HFF-Myc (cell line): ENCODE results near the gene AQP1.

ENCODE experiments used
- DNase-seq: peaks from one replicate; pipeline ENCODE4 v3.0.0-alpha.2; 2011; ENCODE audit warnings: low read depth; ENCODE audit errors: extremely low read depth
- H3K4me3 ChIP-seq: replicated peaks from 2 replicates; pipeline ENCODE4 v1.5.1; 2011; ENCODE audit warnings: low read depth, mild to moderate bottlenecking, control low read depth, low read length
- TF ChIP-seq, protein P1 (sequence below): IDR thresholded peaks from 2 replicates; pipeline ENCODE4 v1.5.1; 2012; ENCODE audit warnings: mild to moderate bottlenecking, low read depth, low read length, control low read depth; ENCODE audit errors: missing control alignments

The AQP1 gene

DNA sequence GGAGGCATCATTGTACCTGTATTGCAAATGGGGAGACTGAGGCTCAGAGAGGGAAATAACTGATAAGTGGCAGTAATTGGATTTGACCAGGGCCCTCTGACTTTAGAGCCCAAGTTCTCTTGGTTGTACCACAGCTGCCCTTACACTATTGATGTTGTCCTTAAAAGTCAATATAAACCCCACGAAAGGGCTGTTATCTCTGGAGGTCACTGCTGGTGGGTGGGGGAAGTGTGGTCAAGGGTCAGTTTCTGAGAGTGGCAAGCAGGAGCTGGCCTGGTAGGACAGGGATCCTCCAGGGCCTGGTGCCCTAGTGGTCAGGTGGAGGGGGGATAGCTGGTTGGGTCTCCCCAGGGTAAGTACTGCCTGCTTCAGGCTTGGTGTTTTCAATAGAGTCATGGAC lies 44.2 kb upstream of the AQP1 start:
- H3K4me3 ChIP-seq: no peak overlapping the region
- TF ChIP-seq, protein P1, sequence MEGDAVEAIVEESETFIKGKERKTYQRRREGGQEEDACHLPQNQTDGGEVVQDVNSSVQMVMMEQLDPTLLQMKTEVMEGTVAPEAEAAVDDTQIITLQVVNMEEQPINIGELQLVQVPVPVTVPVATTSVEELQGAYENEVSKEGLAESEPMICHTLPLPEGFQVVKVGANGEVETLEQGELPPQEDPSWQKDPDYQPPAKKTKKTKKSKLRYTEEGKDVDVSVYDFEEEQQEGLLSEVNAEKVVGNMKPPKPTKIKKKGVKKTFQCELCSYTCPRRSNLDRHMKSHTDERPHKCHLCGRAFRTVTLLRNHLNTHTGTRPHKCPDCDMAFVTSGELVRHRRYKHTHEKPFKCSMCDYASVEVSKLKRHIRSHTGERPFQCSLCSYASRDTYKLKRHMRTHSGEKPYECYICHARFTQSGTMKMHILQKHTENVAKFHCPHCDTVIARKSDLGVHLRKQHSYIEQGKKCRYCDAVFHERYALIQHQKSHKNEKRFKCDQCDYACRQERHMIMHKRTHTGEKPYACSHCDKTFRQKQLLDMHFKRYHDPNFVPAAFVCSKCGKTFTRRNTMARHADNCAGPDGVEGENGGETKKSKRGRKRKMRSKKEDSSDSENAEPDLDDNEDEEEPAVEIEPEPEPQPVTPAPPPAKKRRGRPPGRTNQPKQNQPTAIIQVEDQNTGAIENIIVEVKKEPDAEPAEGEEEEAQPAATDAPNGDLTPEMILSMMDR: no peak
- no peak for DNase-seq

DNA sequence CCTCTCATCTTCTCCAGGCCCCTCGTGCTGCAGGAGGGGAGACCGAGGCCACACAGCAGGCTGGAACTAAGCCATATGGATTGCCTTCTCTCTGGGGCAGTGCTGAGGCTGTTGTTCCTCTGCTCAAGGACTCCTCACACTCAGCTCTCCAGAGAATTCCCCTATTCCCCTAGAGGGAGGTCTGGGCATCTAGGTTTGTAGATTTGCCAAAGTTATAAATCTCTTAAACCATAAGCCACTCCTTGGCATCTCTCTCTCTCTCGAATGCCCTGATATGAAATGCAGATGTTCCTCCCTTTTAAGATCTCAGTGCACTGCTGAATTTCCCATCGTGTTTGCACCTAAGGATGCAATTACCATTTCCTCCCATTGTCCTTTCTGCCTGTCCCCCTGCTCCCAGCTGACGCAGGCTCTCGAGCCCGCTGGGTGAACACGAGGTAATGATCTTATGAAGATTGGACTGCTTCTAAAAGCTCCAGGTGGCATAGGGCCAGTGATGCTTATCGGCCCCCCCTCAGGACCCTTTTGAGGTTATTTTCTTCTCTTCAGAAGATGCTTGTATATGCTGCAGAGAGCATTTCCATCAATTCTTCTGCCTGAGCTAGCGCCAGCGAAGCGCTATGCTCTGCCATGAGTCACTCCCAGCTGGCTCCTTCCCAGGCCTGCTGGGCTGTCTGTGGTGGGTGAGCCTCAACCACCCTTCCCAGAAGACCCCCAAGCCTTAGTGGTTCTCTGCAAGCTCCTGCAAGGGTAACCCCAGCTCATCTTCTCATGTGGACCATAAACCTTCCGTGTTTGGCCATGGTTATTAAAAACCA lies 41.6 kb upstream of the AQP1 start:
- no peak for DNase-seq
- TF ChIP-seq, protein P1: no peak
- no peak overlapping the region for H3K4me3 ChIP-seq

GRCh38 chr7:30870821-30871518 lies 40.7 kb upstream of the AQP1 start:
- no peak for DNase-seq
- no peak overlapping the region for H3K4me3 ChIP-seq
- TF ChIP-seq, protein P1: no peak

DNA sequence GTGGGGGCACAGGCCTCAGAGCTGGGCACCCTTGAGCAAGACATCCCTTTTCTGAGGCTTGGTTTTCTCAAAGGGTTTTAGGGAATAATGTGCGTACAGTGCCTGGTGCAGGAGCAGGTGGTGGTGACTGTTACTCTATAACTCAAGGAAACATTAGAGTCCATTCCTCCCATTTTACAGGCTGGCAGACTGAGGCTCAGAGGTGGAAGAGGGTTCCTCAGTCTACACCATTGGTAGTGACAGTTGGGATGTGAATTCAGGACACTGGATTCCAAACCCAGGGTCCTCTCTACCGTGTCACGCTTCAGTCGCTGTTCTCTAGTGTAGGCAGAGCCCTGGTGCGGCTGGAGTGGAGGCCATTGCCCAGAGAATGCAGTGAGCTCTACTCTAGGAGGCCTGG lies 40.0 kb upstream of the AQP1 start:
- H3K4me3 ChIP-seq: no peak overlapping the region
- TF ChIP-seq, protein P1: no peak
- no peak for DNase-seq

DNA sequence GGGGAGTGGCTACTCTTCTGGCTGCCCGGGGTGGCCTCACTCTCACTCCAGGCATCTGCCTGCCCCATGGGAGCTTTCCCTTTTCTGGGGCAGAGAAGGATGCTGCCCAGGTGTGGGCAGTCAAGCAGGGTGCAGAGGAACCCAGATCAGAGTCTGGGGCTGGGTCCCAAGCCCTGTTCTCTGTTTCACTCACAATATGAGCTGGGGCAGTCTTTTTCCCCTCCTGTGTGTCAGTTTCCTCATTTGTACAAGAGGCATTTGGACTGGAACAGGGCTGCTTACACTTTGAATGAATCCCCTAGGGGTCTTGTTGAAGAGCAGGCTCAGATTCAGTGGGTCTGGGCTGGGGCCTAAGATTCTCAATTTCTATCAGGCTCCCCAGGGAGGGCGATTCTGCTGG lies 38.4 kb upstream of the AQP1 start:
- DNase-seq: no peak
- TF ChIP-seq, protein P1: no peak
- no peak overlapping the region for H3K4me3 ChIP-seq

- TF ChIP-seq, protein P1: no peak
- no peak overlapping the region for H3K4me3 ChIP-seq
- no peak for DNase-seq
These were observed 38.0 kb upstream of the AQP1 start for GRCh38 chr7:30873656-30874055.
